ENCODE results near the gene IRF2BP2. TPM values are rescaled to one million over a fixed set of nuclear protein-coding genes. Genes with fewer than 3 reads are reported as not detected.

Gene IRF2BP2
- total and polyA plus RNA-seq, 10 of the 15 experiments (the other 5 are each of a cell fraction or from before 2014, with no cell fraction given) = 7.5 to 114 (median 52.3) TPM

DNA sequence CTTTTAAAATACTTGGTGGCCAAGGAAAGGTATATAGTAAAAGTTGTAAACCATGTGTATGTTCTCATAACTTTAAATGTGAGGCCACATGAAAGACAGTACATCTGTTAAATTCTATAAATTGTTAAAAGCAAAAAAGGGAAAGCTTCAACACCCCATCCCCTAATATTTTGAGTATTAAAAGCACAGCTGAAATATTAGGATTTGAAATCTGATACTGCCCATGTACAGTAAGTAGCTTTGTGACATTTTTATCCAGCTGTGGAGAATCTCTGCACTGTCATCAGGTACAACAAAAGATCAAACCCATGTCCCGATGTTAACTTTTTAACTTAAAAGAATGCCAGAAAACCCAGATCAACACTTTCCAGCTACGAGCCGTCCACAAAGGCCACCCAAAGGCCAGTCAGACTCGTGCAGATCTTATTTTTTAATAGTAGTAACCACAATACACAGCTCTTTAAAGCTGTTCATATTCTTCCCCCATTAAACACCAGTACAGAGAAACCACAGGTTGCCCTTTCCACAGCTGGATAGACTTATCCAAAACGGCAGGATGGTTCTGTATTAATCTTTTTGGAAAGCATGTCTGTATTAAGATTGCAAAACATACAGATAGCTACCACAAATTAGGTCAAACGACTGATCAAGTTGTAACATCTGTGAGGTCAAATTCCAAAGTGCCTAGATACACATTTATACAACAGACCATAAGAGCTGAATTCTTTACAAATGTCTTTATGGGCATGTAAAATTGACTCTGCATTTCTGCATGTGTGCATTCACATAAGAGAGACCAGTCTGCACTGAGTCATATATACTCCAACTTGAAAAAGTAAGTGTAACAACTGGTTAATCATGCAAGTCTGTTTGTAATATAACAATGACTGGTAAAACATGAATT lies 5.2 kb downstream of the IRF2BP2 start:
- Histone ChIP-seq H3K79me2 (ENCODE audit: control insufficient read depth, insufficient read depth, low read length) (peaks cover 84% of the 10 kb centered on the region), H3K4me1 (ENCODE audit: control insufficient read depth, insufficient read depth, low read length) (peaks cover 13% of the 10 kb centered on the region), H3K4me3 (peak overlapping the region; percentile 91), H3K27ac (ENCODE audit: control insufficient read depth, insufficient read depth) (peak overlapping the region; percentile 97), H3K4me2 (ENCODE audit: control insufficient read depth, insufficient read depth) (peak overlapping the region; percentile 68), H3K9ac (ENCODE audit: control insufficient read depth, insufficient read depth, low read length) (peak overlapping the region; percentile 97), H3K9me3 (replicated peaks; ENCODE audit: control insufficient read depth, insufficient read depth, low read length) (no peaks in the 10 kb centered on the region), H3K27me3 (replicated peaks in 1 of 2; ENCODE audit: control insufficient read depth in 2 of 2, insufficient read depth in 2 of 2, low read length in 1 of 2) (no peaks in the 10 kb centered on the region), H3K36me3 (ENCODE audit: control insufficient read depth in 2 of 2, insufficient read depth in 2 of 2, low read length in 1 of 2) (peaks cover 5 to 19% of the 10 kb centered on the region in 2 experiments; a peak in 3 of 4 replicates), H2AFZ (ENCODE audit: control insufficient read depth, low read depth, low read length) (no peak overlapping the region), H4K20me1 (ENCODE audit: control insufficient read depth, insufficient read depth) (no peaks in the 10 kb centered on the region)
- under 1% methylated on average over 6 of the region's 6 CpGs for WGBS (ENCODE audit: insufficient coverage, insufficient replicate concordance, low lambda C conversion rate, missing lambda C conversion rate)
- no peak for DNase-seq (ENCODE audit: low read depth, low spot score)
- intact Hi-C loops (cut with micrococcal nuclease; ENCODE audit: unreplicated experiment) (loop anchor here (5.0 to 10.0 kb wide), 3 partner anchors 230 to 490 kb away; partner anchors contain the start of gene COA6), in situ Hi-C loops (cut with MboI) (loop anchor here (5.0 to 10.0 kb wide), 2 partner anchors 107 to 370 kb away; no protein-coding TSS in a partner anchor)
- ChIA-PET CTCF (interaction anchor here (0.6 to 5.6 kb wide), 16 partner anchors 9 to 506 kb away, joined by 3 to 39 read pairs (median 4); no protein-coding TSS in a partner anchor), SMC1A (ENCODE audit: uncharacterized antibody, unreplicated experiment) (interaction anchor here (0.5 to 9.7 kb wide), 31 partner anchors 8 to 478 kb away, joined by 3 to 81 read pairs (median 3); no protein-coding TSS in a partner anchor), RAD21 (ENCODE audit: unreplicated experiment) (interaction anchor here (0.8 to 6.2 kb wide), 24 partner anchors 7 to 479 kb away, joined by 3 to 65 read pairs (median 5); partner anchors contain the start of genes IRF2BP2 and TARBP1), POLR2A (interaction anchor here (0.5 to 5.0 kb wide), 11 partner anchors 8 to 374 kb away, joined by 3 to 40 read pairs (median 6); no protein-coding TSS in a partner anchor)
- no peak for ATAC-seq
- no TSS peak for BruUV-seq (replicated peaks)
- no peak for FAIRE-seq
- TF ChIP-seq PAX5 (IDR thresholded peaks at IDR 0.05; ENCODE audit: borderline replicate concordance, low read depth, low read length) (no peak), POLR2AphosphoS2 (IDR thresholded peaks at IDR 0.05; ENCODE audit: low read depth, low read length) (0 out of 2 replicates have a peak, but pooled peaks have one; percentile 24), BACH1 (IDR thresholded peaks at IDR 0.05; ENCODE audit: borderline replicate concordance) (no peak), PKNOX1 (IDR thresholded peaks at IDR 0.05) (no peak), CREB1 (IDR thresholded peaks at IDR 0.05; ENCODE audit: low read depth) (no peak), POLR2A (IDR thresholded peaks at IDR 0.05; ENCODE audit: low read depth, low read length) (0 out of 2 replicates have a peak, but pooled peaks have one; percentile 10), ESRRA (IDR thresholded peaks at IDR 0.05; ENCODE audit: low read length) (no peak), ATF7 (IDR thresholded peaks at IDR 0.05; ENCODE audit: low read depth) (no peak), POLR2AphosphoS5 (IDR thresholded peaks at IDR 0.05; ENCODE audit: low read length) (peak; percentile 65), SREBF1 (IDR thresholded peaks at IDR 0.05; ENCODE audit: low read length) (no peak), NR2F1 (conservative IDR thresholded peaks at IDR 0.05) (no peak), KLF5 (IDR thresholded peaks at IDR 0.05; ENCODE audit: partially characterized antibody) (no peak), ZSCAN29 (IDR thresholded peaks at IDR 0.05) (no peak), NBN (IDR thresholded peaks at IDR 0.05) (no peak)
- TF ChIP-seq, protein P1, sequence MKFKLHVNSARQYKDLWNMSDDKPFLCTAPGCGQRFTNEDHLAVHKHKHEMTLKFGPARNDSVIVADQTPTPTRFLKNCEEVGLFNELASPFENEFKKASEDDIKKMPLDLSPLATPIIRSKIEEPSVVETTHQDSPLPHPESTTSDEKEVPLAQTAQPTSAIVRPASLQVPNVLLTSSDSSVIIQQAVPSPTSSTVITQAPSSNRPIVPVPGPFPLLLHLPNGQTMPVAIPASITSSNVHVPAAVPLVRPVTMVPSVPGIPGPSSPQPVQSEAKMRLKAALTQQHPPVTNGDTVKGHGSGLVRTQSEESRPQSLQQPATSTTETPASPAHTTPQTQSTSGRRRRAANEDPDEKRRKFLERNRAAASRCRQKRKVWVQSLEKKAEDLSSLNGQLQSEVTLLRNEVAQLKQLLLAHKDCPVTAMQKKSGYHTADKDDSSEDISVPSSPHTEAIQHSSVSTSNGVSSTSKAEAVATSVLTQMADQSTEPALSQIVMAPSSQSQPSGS (IDR thresholded peaks at IDR 0.05; ENCODE audit: low read length) = no peak
- TF ChIP-seq, protein P2, sequence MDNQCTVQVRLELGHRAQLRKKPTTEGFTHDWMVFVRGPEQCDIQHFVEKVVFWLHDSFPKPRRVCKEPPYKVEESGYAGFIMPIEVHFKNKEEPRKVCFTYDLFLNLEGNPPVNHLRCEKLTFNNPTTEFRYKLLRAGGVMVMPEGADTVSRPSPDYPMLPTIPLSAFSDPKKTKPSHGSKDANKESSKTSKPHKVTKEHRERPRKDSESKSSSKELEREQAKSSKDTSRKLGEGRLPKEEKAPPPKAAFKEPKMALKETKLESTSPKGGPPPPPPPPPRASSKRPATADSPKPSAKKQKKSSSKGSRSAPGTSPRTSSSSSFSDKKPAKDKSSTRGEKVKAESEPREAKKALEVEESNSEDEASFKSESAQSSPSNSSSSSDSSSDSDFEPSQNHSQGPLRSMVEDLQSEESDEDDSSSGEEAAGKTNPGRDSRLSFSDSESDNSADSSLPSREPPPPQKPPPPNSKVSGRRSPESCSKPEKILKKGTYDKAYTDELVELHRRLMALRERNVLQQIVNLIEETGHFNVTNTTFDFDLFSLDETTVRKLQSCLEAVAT (IDR thresholded peaks at IDR 0.05) = peak; percentile 15
